Left renal cortex interstitium (tissue), 4 donors: ENCODE data around the gene SORL1. TPM values are rescaled to one million over a fixed set of nuclear protein-coding genes. Genes with fewer than 3 reads are reported as not detected.
"Not testable (repeated sequence)": the region's sequence is repeated elsewhere in the genome, so short reads cannot be mapped to it uniquely, and the experiment has no call there.

ENCODE experiments used
- DNase-seq, 4 donors: peaks; one replicate each; pipeline ENCODE4 v3.0.0-alpha.2; 2013; ENCODE audit warnings: low read depth in 4 of 4, low spot score in 2 of 4, missing footprints in 1 of 4
- polyA plus RNA-seq, 4 donors: library from polyadenylated mRNA; unstranded; fragments of 120-200 nt; gene quantifications; one replicate each; pipeline ENCODE4 v1.2.1, GENCODE V29; 2013; ENCODE audit not compliant: insufficient read length in 4 of 4

The SORL1 gene
- polyA plus RNA-seq, 4 donors = 28.7 to 57.9 (median 35.7) TPM

- DNase-seq = no peak
Measured at GRCh38 chr11:121497176-121497998, 45.3 kb downstream of the SORL1 start.

- no peak for DNase-seq
Measured at GRCh38 chr11:121499405-121499804, 47.3 kb downstream of the SORL1 start.

GRCh38 chr11:121500275-121500674 is 48.2 kb downstream of the SORL1 start:
- no peak for DNase-seq

GRCh38 chr11:121500717-121501116 is 48.6 kb downstream of the SORL1 start:
- DNase-seq = no peak

GRCh38 chr11:121503051-121503450 is 50.9 kb downstream of the SORL1 start:
- no peak for DNase-seq

- not testable (repeated sequence) for DNase-seq
Measured at GRCh38 chr11:121506237-121506636, 54.1 kb downstream of the SORL1 start.

- no peak for DNase-seq
Measured at GRCh38 chr11:121508449-121508848, 56.3 kb downstream of the SORL1 start.

- DNase-seq = no peak
Measured at GRCh38 chr11:121510438-121510837, 58.3 kb downstream of the SORL1 start.

- no peak for DNase-seq
Measured at GRCh38 chr11:121512468-121513465, 60.7 kb downstream of the SORL1 start.

- no peak for DNase-seq
Measured at GRCh38 chr11:121513807-121514206, 61.7 kb downstream of the SORL1 start.

- DNase-seq = no peak
Measured at GRCh38 chr11:121514432-121515334, 62.6 kb downstream of the SORL1 start.

GRCh38 chr11:121515335-121515671 is 63.2 kb downstream of the SORL1 start:
- DNase-seq = no peak

- DNase-seq = no peak
Measured at GRCh38 chr11:121517996-121518395, 65.9 kb downstream of the SORL1 start.

- no peak for DNase-seq
Measured at GRCh38 chr11:121520243-121521144, 68.4 kb downstream of the SORL1 start.

GRCh38 chr11:121521145-121522042 is 69.3 kb downstream of the SORL1 start:
- no peak for DNase-seq

- DNase-seq = no peak
Measured at GRCh38 chr11:121522043-121522941, 70.2 kb downstream of the SORL1 start.

GRCh38 chr11:121523581-121524232 is 71.6 kb downstream of the SORL1 start:
- no peak for DNase-seq
